ENCODE measurements around the gene DHX16. TPM values are rescaled to one million over a fixed set of nuclear protein-coding genes. Genes with fewer than 3 reads are reported as not detected.

The DHX16 gene
- polyA plus RNA-seq, 1 donor (not counting 4 experiments of a cell fraction or from before 2014, with no cell fraction given) = 34.2 TPM

GRCh38 chr6:30714263-30714662 lies 41.5 kb upstream of the DHX16 start:
- FAIRE-seq = no peak
- dilution Hi-C loops (cut with MboI; ENCODE audit: extremely low pct_ligation_motif_present, low sequenced_read_pairs) = no loop called here
- no peak overlapping the region for H2AFZ ChIP-seq (ENCODE audit: control insufficient read depth, low read length)

DNA sequence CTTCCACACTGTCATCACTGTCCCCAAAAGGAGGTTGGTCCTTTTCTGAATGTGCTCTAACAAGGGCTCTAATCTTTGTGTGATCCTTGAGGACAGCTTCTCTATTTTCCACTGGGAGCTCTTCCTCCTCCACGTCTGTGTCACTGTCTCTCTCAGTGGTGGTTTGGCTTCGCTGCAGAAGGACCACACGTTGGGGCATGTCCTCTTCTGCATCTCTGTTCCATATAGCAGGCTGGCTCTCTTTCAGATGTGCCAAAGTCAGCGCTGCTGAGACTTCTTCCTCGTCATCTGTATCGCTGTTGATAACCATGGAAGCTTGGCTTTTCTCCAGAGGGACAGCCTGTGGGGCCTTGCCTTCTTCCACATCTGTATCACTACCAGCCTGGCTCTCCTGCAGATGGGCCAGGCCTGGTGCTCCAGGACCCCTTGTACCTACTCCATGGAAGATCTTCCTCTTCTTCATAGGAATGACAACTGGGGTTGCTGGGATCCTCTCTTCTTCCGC lies 39.7 kb upstream of the DHX16 start:
- TF ChIP-seq CTCF (optimal IDR thresholded peaks at IDR 0.05 in 1 of 3, IDR thresholded peaks at IDR 0.05 in 1 of 3, conservative IDR thresholded peaks at IDR 0.05 in 1 of 3; ENCODE audit: extremely low read depth in 1 of 3, insufficient read depth in 2 of 3, low read length in 3 of 3) = no peak
- TF ChIP-seq EZH2 (IDR thresholded peaks at IDR 0.05; ENCODE audit: low read length) = no peak
- no peak overlapping the region for H3K27ac ChIP-seq (ENCODE audit: control insufficient read depth, insufficient read depth, low read length)

More at GRCh38 chr6:30714263-30714662, 41.5 kb upstream of the DHX16 start:
- Histone ChIP-seq H3K36me3 (ENCODE audit: control insufficient read depth in 2 of 2, extremely low read depth in 1 of 2, insufficient read depth in 2 of 2, low read length in 2 of 2) (peaks cover 15 to 18% of the 10 kb centered on the region in 2 experiments), H3K27me3 (ENCODE audit: control insufficient read depth, extremely low read depth, insufficient read depth, low read length) (no peaks in the 10 kb centered on the region), H3K27ac (ENCODE audit: control insufficient read depth, insufficient read depth, low read length) (no peak overlapping the region), H4K20me1 (ENCODE audit: control insufficient read depth, extremely low read depth, insufficient read depth, low read length) (no peaks in the 10 kb centered on the region), H3K9me3 (ENCODE audit: control insufficient read depth, low read depth, low read length) (no peaks in the 10 kb centered on the region), H3K4me2 (ENCODE audit: control insufficient read depth, extremely low read depth, insufficient read depth, low read depth, low read length) (no peak overlapping the region), H3K9me1 (ENCODE audit: control insufficient read depth, extremely low read depth, insufficient read depth, low read length) (no peaks in the 10 kb centered on the region), H3K9ac (ENCODE audit: control insufficient read depth, extremely low read depth, insufficient read depth, low read length) (no peak overlapping the region), H3K4me3 (ENCODE audit: control insufficient read depth in 2 of 3, extremely low read depth in 1 of 3, insufficient read depth in 2 of 3, low read depth in 1 of 3, low read length in 3 of 3) (no peak overlapping the region), H3K4me1 (ENCODE audit: control insufficient read depth, extremely low read depth, insufficient read depth, low read length) (peaks cover 22% of the 10 kb centered on the region), H3K79me2 (ENCODE audit: control insufficient read depth, insufficient read depth, low read length) (peaks cover 5% of the 10 kb centered on the region)
- TF ChIP-seq CTCF (optimal IDR thresholded peaks at IDR 0.05 in 1 of 3, IDR thresholded peaks at IDR 0.05 in 1 of 3, conservative IDR thresholded peaks at IDR 0.05 in 1 of 3; ENCODE audit: extremely low read depth in 1 of 3, insufficient read depth in 2 of 3, low read length in 3 of 3) = no peak
- TF ChIP-seq EZH2 (IDR thresholded peaks at IDR 0.05; ENCODE audit: low read length) = no peak
- no peak for DNase-seq (ENCODE audit: low read depth, low spot score)

More for the DNA sequence above, 39.7 kb upstream of the DHX16 start:
- H3K36me3 ChIP-seq (ENCODE audit: control insufficient read depth in 2 of 2, extremely low read depth in 1 of 2, insufficient read depth in 2 of 2, low read length in 2 of 2) = peaks cover 15 to 25% of the 10 kb centered on the region in 2 experiments
- H3K9ac ChIP-seq (ENCODE audit: control insufficient read depth, extremely low read depth, insufficient read depth, low read length) = no peak overlapping the region
- FAIRE-seq = peak; percentile 32
- peak overlapping the region; percentile 20 for H3K4me2 ChIP-seq (ENCODE audit: control insufficient read depth, extremely low read depth, insufficient read depth, low read depth, low read length)
- no peaks in the 10 kb centered on the region for H3K9me1 ChIP-seq (ENCODE audit: control insufficient read depth, extremely low read depth, insufficient read depth, low read length)
- no peak overlapping the region for H3K4me3 ChIP-seq (ENCODE audit: control insufficient read depth in 2 of 3, extremely low read depth in 1 of 3, insufficient read depth in 2 of 3, low read depth in 1 of 3, low read length in 3 of 3)
- dilution Hi-C loops (cut with MboI; ENCODE audit: extremely low pct_ligation_motif_present, low sequenced_read_pairs) = no loop called here
- H3K79me2 ChIP-seq (ENCODE audit: control insufficient read depth, insufficient read depth, low read length) = peaks cover 4% of the 10 kb centered on the region
- H4K20me1 ChIP-seq (ENCODE audit: control insufficient read depth, extremely low read depth, insufficient read depth, low read length) = no peaks in the 10 kb centered on the region
- no peaks in the 10 kb centered on the region for H3K9me3 ChIP-seq (ENCODE audit: control insufficient read depth, low read depth, low read length)
- H2AFZ ChIP-seq (ENCODE audit: control insufficient read depth, low read length) = no peak overlapping the region
- DNase-seq (ENCODE audit: low read depth, low spot score) = no peak
- H3K27me3 ChIP-seq (ENCODE audit: control insufficient read depth, extremely low read depth, insufficient read depth, low read length) = no peaks in the 10 kb centered on the region
- H3K4me1 ChIP-seq (ENCODE audit: control insufficient read depth, extremely low read depth, insufficient read depth, low read length) = peaks cover 15% of the 10 kb centered on the region
